ENCODE data around the gene CRACR2B.

Gene CRACR2B

DNA sequence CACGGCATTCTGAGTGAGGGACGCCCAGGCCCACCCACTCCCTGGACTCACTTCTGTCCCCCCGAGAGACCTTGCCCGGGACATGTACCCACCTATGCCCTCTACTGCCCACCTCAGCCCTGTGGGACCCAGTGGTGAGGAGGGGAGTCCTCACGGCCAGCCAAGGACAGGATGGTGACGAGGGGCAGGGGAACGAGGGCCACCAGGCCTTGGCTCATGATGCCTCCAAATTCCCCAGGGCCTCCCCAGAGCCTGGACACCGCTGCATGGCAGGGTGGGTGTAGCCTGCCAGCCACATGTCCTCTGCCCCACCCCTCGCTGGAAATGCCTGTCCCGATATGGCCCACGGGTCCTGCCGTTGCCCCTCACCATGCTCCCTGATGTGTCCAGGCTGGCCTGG is 41.1 kb downstream of the CRACR2B start:
- H3K4me3 ChIP-seq (ENCODE audit: low read length) = no peak overlapping the region
- DNase-seq (ENCODE audit: low read depth) = no peak
- TF ChIP-seq, protein P1, sequence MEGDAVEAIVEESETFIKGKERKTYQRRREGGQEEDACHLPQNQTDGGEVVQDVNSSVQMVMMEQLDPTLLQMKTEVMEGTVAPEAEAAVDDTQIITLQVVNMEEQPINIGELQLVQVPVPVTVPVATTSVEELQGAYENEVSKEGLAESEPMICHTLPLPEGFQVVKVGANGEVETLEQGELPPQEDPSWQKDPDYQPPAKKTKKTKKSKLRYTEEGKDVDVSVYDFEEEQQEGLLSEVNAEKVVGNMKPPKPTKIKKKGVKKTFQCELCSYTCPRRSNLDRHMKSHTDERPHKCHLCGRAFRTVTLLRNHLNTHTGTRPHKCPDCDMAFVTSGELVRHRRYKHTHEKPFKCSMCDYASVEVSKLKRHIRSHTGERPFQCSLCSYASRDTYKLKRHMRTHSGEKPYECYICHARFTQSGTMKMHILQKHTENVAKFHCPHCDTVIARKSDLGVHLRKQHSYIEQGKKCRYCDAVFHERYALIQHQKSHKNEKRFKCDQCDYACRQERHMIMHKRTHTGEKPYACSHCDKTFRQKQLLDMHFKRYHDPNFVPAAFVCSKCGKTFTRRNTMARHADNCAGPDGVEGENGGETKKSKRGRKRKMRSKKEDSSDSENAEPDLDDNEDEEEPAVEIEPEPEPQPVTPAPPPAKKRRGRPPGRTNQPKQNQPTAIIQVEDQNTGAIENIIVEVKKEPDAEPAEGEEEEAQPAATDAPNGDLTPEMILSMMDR (IDR thresholded peaks at IDR 0.05; ENCODE audit: insufficient read depth, low read depth, low read length, missing control alignments) = no peak

DNA sequence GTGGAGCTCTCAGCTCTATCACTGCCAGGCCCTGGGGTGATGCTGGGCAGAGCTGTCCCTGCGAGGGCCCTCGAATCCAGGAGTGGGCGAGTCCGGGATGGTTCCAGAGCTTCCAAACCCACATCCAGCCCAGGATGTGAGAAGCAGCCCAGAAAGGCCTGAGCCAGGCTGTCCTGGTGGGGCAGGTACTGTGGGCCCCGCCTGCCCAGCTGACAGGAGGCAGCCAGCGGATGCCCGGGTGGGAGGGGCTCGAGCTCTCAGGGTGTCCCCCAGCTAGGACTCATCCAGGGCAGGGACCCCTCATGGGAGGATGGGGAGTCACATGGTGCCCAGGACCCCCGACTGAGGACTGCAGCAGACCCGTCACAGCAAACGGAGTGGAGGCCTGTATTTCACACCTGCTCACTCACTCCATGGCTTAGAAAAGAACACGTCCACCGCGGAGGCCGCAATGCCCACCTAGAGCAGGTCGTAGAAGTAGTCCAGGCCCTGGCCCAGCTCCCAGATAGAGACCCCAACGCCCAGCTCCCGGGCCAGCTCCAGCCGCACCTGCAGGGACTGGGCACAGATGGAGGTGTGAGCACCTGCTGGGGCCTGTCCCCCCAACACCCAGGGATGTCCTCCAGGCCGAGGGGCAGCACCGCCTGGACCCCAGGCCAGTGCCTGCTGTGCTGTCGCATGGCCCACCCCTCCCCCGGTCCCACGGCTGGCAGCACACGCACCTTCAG is 41.8 kb downstream of the CRACR2B start:
- H3K4me3 ChIP-seq (ENCODE audit: low read length) = no peak overlapping the region
- no peak for DNase-seq (ENCODE audit: low read depth)
- TF ChIP-seq, protein P1 (IDR thresholded peaks at IDR 0.05; ENCODE audit: insufficient read depth, low read depth, low read length, missing control alignments) = no peak

DNA sequence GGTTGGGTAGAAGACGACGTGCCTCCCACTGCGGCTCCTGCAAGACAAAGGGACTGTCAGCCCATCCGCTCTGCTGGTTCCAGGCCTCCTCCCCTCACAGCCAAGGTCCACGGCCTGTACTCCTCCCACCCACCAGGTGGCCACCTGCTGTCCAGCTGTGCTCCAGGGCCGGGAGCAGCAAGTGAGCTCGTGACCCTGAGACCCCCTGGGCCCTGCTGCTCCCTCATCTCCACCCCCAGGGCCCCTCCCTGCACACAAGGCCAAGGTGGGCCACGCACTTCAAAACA is 42.4 kb downstream of the CRACR2B start:
- no peak overlapping the region for H3K4me3 ChIP-seq (ENCODE audit: low read length)
- DNase-seq (ENCODE audit: low read depth) = no peak
- TF ChIP-seq, protein P1 (IDR thresholded peaks at IDR 0.05; ENCODE audit: insufficient read depth, low read depth, low read length, missing control alignments) = peak; percentile 11

DNA sequence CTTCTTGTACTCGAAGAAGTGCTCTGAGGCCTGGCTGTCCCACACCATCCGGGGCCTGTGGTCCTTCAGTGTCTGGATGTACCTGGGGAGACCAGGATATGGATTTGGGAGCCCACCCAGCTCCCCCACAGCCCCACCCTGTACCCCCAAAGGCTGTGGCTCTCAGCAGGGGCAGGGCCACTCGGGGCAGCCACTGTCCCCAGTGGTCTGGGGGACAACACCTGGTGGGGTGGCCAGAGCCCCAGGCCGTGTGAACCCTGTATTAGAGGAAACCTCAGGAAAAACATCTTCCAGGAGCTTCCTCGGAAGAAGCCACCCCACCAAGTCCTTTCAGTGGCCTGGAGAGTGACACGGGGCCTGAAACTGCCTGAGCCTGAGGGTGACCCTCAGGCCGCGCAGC is 42.7 kb downstream of the CRACR2B start:
- TF ChIP-seq, protein P1 (IDR thresholded peaks at IDR 0.05; ENCODE audit: insufficient read depth, low read depth, low read length, missing control alignments) = no peak
- no peak overlapping the region for H3K4me3 ChIP-seq (ENCODE audit: low read length)
- DNase-seq (ENCODE audit: low read depth) = no peak

DNA sequence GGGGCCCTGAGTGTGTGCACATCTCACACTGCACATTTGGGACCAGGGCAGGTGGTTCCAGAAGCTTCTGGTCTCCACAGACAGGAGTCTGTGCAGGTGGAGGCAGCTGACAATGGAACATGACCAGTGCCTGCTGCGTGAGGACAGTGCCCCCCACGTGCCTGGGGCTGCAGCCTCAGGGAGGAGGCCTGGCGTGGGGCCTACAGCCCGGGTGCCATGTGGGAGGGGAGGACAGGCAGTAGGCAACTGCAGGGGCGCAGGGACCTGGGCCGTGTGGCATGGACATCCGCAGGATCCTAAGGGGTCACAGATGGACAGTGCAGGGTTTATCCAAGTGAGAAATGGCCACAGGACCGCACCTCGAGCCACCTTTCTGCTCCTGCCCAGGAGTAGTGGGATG is 43.8 kb downstream of the CRACR2B start:
- TF ChIP-seq, protein P1 (IDR thresholded peaks at IDR 0.05; ENCODE audit: insufficient read depth, low read depth, low read length, missing control alignments) = no peak
- no peak for DNase-seq (ENCODE audit: low read depth)
- no peak overlapping the region for H3K4me3 ChIP-seq (ENCODE audit: low read length)

DNA sequence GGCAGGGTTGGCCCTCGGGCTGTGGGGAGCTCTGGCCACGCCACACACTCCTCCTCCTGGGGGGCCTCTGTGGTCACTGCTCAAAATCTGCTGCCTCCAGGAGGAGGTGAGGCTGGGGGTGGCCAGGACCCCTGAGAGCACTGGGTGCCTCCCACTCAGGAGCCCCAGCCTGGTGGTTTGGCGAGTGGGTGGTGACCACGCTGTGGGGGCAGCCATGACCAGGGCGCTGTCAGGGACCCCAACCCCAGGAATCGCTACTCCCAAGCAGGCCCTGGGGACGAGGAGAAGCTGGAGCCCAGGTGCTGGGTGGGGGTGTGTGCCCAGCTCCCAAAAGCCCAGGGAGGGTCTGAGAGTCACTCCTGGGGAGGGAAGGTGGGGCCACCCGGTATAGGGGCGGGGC is 45.1 kb downstream of the CRACR2B start:
- TF ChIP-seq, protein P1 (IDR thresholded peaks at IDR 0.05; ENCODE audit: insufficient read depth, low read depth, low read length, missing control alignments) = no peak
- no peak overlapping the region for H3K4me3 ChIP-seq (ENCODE audit: low read length)
- DNase-seq (ENCODE audit: low read depth) = no peak

DNA sequence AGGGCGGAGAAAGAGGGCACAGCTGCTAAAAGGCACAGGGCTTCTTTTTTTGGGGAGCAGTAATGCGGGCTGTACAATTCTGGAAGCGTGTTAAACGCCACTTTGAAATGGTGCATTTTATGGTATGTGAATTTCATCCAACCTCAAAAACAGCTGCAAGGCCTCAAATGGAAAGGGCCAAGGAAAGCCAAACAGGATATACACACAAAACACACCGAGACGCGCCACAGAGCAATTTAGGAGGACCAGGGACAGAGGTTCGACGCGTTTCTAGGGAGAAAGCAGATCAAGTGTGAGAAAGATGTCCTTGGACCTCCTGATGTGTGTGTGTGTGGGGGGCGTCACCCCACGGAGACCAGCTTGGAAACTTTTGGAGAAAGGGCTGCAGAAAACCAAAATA is 46.0 kb downstream of the CRACR2B start:
- no peak for DNase-seq (ENCODE audit: low read depth)
- no peak overlapping the region for H3K4me3 ChIP-seq (ENCODE audit: low read length)
- TF ChIP-seq, protein P1 (IDR thresholded peaks at IDR 0.05; ENCODE audit: insufficient read depth, low read depth, low read length, missing control alignments) = no peak

Data from epithelial cell of esophagus (primary cell).